CMK (cell line): Measurements from ENCODE around the gene FBXO41.
A peak's percentile ranks its signal among the peaks of the same experiment; 100 is the strongest.

ENCODE experiments used
- DNase-seq: peaks from one replicate; pipeline ENCODE4 v3.0.0-alpha.2; 2010; ENCODE audit warnings: low read depth

Gene FBXO41

DNA sequence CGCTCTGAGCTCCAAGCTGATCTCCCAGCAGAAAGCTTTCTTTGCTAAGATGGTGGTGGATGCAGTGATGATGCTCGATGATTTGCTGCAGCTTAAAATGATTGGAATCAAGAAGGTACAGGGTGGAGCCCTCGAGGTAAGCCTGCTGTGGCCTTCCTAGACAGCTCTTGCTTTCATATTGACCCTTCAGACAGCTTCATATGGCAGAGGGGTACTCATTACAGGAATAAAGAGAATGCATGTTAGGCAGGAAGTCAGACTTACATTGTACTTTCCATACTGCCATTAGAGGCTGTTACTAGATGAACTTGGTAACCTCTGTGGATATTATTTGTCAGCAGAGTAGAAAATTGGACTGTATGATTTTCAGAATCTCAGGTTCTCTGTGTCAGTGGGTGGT lies 39.7 kb downstream of the FBXO41 start:
- DNase-seq: no peak

DNA sequence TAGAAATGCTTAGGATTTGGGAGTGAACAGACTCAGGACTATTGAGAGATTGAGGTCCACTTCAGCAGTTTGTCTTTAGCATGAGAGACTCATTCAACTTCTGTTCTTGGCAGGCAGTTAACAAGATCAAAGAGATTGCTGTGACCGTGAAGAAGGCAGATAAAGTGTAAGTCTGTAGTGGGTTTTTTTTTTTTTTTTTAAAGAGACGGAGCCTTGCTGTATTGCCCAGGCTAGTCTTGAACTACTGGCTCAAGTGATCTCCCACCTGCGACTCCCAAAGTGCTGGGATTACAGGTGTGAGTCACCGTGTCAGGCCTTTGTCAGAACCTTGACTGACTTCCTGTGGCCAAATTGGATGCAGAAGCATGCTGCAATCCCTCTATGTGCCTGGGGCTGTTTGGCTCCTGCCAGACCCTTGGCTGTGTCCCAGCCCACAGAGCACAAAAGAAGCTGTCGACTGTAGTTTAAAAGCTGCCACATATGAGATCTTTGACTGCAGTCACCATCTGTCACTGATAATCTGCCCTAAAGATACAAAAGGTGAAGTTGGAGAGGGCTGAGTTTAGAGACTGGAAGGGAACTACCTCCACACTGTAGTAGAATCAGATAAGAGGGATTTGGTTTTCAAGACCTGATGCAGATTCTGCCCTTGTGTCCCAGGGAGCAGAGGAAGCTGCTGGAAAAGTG lies 40.3 kb downstream of the FBXO41 start:
- DNase-seq: no peak

DNA sequence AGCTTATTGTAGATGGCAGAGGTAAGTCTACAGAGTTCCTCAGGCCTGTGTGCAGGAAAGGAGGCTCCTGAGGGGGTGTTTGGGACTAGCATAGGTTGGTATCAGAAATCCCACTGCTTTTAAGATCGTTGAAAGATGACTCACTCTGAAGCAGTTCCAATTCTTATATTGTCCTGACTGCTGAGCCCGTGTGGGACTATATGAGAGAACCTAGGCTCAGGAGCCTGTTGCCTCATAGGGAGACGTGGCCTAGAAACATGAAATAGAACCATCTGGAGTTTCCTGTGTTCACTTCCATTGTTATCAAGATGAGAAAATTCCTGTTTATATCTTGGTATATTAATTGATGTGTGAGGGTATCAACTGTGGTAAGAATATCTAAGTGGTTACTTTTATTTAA lies 44.5 kb downstream of the FBXO41 start:
- no peak for DNase-seq

DNA sequence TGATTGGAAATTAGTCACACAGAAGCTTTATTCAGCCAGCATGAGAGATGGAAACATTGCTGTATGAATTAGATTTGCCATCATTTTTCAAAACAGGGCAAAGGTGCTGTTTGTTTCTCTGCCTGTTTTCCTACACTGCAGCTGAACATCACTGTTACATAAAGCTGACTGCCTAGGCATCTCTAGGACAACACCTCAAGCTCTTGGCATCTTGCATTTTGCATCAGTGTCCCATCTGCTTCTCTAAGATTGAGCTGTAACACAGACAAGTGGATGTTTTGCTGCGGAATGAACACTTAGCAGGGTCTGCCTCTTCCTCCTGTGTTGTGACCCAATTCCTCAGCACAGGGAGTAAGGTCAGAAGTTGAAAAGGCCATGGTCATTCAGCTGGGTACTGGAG lies 45.3 kb downstream of the FBXO41 start:
- DNase-seq: no peak

DNA sequence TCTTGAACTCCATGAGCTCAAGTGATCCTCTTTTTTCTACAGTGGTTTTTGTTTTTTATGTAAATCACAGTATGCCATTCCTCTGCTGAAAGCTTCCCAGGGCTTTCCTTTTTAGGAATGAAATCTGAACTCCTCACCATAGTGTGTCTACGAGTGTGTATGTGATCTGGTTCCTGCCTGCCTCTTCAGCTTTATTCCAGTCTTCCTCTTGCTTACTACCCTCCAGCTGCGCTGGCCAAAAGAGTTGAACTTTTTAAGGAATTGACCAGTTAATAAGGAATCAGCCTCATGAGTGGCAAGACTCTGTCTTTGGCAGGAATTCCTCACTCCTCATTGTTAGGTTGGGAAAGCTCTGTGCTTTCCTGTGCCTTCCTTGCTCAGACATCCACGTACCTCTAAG lies 46.1 kb downstream of the FBXO41 start:
- DNase-seq: no peak

DNA sequence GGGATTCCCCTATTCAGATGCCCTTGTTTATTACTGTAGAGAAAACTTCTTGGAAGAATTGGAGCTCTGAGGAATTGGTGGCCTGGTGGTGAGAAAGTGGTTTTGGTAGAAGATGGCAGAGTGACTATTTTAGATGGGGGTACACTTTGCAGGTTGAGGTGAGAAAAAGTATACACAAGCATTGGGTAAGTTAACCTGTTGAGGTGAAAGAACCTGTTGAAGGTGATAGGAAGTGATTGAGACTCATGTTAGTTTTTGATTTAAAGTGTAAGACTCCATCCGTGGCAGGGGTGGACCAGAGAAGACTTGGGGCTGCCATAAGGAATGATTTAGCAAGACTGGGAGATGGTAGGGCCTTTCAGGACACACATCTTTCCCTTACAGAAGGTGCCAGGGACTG lies 47.1 kb downstream of the FBXO41 start:
- DNase-seq: no peak

DNA sequence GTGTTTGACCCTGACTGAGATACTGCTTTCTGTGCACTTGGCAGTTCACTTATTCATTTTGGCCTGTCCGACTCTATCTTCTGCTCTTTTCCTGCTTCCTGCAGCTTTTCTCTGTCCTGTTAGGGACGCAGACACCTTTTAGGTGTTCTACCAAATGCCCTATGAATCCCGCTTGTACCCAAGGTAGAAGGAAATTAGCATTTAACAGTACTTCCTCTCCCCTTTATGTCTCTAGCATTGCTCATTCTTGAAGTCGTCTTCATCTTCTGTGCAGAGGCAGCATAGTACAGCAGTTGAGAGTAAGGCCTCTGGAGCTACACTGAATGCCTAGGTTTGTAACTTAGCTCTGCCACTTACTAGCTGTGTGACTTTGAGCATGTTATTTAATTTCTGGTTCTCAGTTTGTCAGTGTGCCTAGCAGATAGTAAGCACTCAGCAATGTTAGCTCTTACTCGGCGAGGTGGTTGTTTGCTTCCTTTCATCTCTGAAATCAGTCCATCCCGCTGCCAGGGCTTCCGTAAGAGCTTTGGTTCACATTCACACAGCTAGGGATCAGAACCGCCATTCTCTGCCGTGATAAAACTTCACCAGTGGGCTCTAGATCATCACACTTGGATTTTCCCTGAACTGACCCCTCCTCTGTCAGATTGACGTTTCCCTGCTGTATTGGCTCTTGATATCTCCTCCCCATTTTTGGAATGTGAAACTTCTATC lies 48.8 kb downstream of the FBXO41 start:
- DNase-seq: no peak

DNA sequence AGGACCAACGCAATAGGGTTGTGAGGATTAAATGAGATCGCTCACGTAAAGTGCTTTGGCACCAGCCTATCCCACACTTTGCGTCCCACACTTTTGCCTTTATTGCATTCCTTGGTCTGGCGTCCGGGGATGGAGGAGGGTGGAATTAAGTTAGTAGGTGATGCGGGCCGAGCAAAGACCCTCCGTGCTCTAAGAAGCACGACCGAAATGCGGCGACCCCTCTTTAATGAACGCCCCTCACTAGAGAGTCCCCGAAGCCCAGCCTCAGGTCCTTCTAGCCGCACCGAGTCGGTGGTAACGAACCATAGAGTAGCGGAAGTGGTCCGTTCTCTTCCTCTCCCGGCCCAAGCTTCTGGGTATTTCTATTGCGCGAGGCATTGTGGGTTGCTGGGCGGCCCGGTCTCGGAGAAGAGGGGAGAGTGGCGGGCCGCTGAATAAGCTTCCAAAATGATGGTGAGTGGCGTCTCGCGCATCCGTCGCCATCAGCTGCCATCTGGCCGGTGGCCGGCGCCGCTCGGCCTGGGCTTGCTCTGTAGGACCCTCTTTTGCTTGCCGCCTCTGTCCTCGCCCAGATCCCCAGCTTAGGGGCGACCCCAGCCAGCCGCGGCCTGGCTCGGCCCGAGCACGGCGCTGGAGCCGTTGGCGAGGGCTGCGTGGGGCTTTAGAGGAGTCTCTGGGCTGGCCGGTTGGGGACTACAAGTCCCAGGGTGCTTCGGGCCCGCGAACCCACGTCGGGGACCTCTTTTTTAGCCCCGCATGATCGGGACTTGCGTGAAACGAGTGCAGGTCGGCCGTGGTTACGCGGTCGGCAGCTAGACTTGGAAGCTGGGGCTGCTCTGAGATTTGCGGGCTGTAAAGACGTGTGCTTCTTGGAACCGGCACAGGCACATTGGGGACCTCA lies 50.1 kb downstream of the FBXO41 start, which contains the start of gene CCT7:
Gene CCT7 (plus strand): TSS at position 377 of the 901 bp plus-strand sequence. CDS start 71 bp downstream, at position 448.
- DNase-seq: peak; percentile 78

DNA sequence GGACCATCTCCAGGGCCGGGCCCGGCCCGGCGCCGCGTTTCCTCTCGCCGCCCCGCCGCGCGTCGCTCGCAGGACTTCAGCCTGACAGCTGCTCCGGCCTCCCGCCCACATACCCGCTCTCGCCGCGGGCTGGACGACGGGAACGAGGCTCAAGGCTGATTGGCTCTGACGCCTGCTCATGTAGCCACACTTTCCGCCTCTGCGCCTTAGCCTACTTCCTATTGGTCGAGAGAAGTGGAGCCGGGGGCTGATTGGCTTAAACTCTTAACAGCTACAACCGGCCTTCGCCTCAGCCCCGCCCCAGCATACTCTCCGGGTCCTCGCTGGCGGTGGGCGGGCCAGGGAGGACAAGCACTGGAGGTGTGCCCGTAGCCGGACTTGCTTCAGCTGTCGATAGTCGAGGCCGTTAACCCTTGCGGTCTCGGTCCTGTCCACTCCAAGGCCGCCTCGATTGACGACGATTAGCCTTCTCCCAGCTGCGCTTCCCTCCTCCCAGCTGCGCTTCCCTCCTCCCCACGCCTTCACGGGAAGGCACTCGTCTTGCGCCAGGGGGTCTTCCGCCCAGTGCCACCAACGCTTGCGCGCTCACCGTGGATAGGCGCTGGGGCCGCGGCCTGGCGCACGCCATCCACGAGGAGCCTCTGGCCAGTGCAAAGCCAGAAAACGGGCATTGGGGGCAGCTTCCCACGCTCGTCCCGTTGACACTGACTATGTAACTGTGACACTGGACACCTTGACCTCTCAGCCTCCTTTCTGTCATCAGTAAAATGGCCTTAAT lies 50.9 kb downstream of the FBXO41 start, which contains the start of gene PRADC1:
Gene PRADC1 (minus strand): TSS at position 86 of the 778 bp plus-strand sequence. CDS start 79 bp downstream, at position 7.
- DNase-seq: peak; percentile 98

DNA sequence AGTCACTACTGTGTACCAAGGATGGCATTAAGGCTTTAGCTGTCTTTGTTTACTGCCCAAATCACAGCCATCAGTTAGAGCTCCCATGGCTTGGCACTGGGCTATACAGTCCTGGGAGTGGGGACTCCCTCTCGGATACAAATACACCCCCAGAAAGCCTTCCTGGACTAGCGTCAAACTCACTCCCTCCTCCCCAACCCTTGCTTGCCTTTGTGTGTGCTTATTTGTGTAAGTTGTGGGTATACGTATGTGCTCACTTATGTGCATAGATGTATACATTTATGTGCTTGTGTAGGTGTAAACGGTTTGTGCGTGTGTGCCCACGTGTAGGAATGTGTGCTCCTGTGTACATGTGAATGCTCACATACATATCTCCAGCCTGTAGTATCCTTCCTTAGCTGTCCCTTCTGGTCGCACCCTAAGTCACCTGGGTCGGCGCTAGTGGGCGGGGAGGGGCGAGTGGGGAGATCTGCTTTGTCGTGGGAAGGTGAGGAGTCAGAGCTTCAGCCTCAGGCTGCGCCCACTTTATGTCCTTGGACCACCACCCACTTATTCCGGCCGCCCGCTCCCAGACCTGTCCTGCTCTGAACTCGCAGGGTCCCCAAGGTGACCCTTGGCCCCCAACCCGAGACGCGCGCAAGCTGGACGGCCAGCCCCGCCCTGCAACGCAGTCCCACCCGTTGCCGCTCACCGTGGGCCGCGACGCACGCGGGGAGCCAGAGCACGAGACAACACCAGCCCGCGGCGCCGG lies 51.7 kb downstream of the FBXO41 start:
- no peak for DNase-seq

DNA sequence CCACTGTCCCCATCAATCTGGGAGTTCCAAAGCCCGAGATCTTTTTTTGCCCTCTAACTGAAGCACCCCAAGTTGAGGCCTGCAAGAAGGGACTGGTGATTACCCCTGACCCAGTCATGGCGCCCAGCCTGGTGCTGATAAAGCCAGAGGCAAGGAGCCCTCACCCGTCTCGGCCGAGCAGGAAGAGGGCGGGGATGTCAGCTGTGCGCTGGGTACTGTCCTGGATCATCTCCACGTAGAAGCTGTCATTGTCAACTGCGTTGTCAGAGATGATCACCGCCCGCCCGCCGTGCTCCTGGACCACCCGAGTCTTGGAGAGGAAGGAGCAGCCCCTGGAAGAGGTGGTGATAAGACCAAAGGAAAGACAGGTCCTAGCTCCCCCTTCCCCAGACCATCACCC lies 55.6 kb downstream of the FBXO41 start:
- DNase-seq: no peak

DNA sequence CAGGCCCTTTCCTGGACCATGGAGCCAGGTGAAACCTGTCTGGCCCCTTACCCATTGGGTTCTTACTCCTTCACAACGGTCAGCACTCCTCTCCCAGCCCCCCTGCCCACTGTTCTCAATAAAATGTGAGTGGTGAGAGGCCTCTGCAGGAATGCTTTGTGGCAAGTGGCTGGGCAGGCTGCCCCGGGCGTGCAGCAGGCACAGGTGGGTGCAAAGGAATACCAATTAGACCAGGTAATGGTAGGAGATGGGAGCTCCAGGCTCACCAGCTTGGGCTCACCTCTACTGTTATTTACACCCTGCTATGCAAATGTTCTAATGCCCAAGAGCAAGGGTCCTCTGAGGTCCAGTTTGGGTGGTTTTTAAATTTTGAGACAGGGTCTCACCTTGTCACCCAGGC lies 57.2 kb downstream of the FBXO41 start:
- no peak for DNase-seq

DNA sequence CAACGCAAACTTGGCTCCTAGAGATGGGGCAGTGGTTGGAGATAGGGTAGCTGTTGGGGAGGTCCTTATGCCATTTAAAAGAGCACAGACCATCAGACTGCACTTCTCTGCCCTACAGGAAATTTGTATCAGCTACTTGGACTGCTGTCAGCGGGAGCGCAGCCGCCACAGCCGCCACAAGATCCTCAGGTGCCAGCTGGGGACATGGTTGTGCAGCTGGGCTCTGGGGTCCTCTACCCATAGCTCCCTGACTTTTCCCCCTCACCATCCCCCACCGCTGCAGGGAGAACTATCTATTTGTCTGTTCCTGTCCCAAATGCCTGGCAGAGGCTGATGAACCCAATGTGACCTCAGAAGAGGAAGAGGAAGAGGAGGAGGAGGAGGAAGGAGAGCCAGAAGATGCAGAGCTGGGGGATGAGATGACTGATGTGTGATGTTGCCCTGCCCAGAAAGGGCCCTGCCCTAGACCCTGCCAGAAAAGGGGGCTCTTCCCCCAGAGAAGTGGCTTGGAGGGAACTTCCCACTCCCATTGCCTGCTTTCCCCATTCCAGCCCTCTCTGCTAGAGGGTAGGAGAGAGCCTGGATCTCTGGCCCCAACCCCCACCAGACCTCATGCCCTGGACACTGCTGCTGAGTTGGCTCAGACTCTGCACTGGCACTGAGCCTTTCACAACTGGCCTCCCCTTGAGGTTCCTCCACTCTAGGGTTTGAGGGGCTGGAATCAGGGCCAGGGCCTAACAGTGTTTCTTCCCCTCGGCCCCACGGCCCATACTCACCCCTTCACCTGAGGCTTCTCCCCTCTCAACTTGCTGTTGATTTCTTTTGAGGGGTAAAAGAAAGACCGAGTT lies 58.5 kb downstream of the FBXO41 start:
- DNase-seq: peak; percentile 92

DNA sequence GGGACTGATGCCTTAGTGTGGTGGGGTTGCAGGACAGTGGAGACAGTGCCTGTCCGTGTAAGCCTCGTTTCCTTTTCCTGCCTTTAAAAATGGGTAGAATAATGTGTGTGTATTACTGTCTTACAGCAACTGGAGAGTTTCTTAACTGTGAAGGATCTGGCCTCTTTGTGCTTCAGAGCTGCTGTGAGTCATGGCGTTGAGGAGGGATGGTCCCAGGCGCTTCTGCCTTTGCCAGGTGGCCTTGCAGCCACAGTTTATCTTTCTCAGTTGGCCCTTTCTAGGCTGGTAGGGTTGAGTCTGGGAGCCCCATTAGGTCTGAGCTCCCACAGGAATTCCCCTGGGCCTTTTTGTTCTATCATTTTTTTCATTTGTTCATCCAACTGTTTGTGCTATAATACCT lies 60.5 kb downstream of the FBXO41 start:
- DNase-seq: no peak

DNA sequence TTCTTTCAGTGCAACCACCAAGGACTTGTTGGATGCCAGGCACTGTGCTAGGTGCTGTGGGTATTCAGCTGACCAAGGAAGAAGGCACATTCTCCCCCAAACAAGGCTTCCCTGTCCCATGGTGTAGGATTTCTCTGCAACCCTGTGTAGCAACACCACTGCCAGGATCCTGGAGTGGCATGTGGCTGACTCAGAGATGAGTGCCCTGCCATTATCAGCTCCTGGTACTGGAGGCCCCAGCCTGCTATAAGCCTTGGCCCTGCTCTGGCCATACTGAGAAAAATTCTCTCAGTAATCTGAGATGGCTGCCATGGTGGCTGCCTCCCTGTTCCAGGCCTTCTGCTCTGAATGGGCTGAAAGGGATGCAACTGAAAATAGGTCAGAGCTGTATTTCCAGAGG lies 66.0 kb downstream of the FBXO41 start:
- no peak for DNase-seq

DNA sequence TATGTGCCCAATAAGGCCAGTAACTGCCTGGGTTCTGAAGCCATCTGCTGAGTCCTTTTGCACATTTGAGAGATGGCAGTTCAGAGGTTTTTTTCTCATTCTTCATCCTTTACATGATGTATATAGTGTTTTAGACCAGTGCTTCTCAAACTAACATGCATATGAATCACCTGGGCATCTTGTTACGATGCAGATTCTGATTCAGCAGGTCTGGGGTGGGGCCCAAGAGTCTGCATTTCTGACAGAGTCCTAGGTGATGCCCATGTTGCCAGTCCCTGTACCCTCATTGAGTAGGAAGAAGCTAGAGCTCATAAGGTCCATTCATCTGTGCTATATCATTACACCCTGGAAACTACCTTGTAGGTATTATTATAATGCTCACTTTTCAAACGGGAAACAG lies 66.5 kb downstream of the FBXO41 start:
- DNase-seq: no peak

DNA sequence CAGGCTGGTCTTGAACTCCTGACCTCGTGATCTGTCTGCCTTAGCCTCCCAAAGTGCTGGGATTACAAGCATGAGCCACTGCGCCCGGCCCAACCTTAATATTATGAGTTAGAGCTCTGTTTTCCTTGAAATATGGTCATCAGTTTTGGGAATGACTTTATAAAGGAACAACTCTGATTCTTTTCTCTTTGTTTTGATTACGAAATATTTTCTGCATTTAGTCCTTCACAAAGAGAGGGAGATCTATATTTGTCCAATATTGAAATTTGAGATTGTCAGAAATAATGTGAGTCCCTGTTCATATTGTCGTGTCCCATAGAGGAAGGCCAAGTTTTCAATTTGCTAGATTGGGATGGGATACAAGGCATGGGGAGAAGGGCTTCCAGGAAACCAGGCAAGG lies 67.1 kb downstream of the FBXO41 start:
- no peak for DNase-seq

DNA sequence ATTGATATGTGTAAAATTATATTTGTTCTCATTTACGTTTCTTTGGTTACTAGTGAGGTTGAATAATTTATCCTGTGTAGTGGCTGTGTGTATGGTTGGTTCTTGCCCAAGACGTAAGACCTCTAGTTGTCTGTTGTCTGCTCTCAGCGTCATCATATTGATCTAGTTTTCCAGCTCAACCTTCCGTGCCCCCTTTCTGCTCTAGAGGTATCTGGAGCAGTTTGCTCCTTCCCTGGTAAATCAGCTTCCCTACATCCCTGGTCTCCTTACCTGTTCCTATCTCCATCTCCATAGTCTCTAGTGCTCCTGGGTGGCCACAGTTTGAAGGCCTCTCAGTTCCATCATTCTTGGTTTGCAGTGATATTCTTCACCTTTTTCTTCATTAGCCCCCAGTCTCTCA lies 69.0 kb downstream of the FBXO41 start:
- DNase-seq: no peak

DNA sequence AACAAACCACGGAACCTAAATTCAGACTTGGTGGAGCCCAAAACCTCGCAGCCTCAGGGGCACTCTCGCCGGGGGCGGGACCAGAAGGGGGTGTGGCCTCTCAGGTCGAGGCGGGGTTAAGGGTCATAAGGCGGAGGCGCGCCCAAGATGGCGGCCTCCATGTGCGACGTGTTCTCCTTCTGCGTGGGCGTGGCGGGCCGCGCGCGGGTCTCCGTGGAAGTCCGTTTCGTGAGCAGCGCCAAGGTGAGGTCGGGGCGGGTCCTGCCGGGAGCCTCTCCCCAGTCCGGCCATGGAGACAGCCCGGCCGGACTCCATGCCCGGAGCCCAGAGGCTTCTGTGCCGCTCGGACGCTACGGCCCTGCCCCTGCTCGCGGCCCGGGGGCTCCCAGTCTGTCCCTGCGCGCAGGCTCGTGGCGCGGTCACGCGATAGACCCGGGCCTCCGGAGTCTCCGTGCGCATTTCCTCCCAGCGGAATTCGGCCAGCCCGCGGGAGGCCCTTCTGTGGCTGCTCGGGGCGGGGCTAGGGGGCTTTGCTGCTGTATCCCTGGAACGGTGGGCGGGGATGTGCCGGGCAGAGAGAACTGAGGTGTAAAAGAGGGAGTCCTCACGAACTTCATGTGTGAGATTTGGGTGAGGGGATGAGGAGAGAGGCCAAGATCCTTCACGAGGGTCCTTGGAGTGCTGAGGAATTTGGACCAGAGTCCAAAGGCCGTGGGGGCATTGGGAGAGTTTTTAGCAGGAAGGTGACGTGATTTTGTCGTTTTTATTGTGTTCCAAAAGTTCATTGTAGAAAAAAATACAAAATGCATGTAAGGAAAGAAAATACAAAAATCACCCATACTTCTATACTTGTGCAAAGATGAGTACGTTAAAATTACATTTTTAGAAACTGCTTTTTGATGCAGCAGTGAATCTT lies 69.9 kb downstream of the FBXO41 start, which contains the start of gene SMYD5:
Gene SMYD5 (plus strand): TSS at position 126 of the 916 bp plus-strand sequence. CDS start 22 bp downstream, at position 148.
- DNase-seq: peak; percentile 86
